Right lobe of liver (tissue), 6 donors: ENCODE results near the gene NT5DC1. TPM values are rescaled to one million over a fixed set of nuclear protein-coding genes. Genes with fewer than 3 reads are reported as not detected.

ENCODE experiments used
- ATAC-seq, 4 donors: fragments of 200-7000 bp; cut with Tn5 transposase; one replicate each; pipeline ENCODE4 v1.9.1; 2020; ENCODE audit warnings: mild to moderate bottlenecking in 4 of 4, moderate library complexity in 4 of 4
- DNase-seq, 3 donors: peaks; one replicate each; pipeline ENCODE4 v3.0.0-alpha.2; 2020
- H3K27ac ChIP-seq, 3 donors: fragments of 200-600 bp; one replicate each; pipeline ENCODE4 v1.8.0; 2022
- H3K27me3 ChIP-seq, 2 donors: fragments of 200-600 bp; one replicate each; pipeline ENCODE4 v1.8.0; 2022
- H3K36me3 ChIP-seq, 4 donors: fragments of 200-600 bp; sonication (generic) in 1 of 4; one replicate each; pipeline versions ENCODE4 v1.5.1 to v1.8.0; 2017 to 2022; ENCODE audit warnings: control low read depth in 1 of 4
- H3K4me1 ChIP-seq, 4 donors: fragments of 200-600 bp; sonication (generic) in 1 of 4; one replicate each; pipeline versions ENCODE4 v1.5.1 to v1.8.0; 2017 to 2022; ENCODE audit warnings: control low read depth in 1 of 4
- H3K4me3 ChIP-seq, 3 donors: fragments of 200-600 bp; one replicate each; pipeline ENCODE4 v1.8.0; 2022
- H3K9me3 ChIP-seq, 4 donors: fragments of 200-600 bp; sonication (generic) in 1 of 4; one replicate each; pipeline versions ENCODE4 v1.5.1 to v1.8.0; 2017 to 2022; ENCODE audit warnings: control low read depth in 1 of 4
- POLR2A ChIP-seq: fragments of 450-650 bp; IDR thresholded peaks from one replicate; pipeline ENCODE4 v1.6.1; 2017; ENCODE audit warnings: antibody characterized with exemption, mild to moderate bottlenecking
- WGBS: methylation state at CpG from one replicate; pipeline ENCODE4 v1.1.6; 2018; ENCODE audit warnings: low coverage, low lambda C conversion rate; ENCODE audit not compliant: insufficient coverage; ENCODE audit errors: missing lambda C conversion rate; 5-methylcytosine and 5-hydroxymethylcytosine counted together
- intact Hi-C, 2 donors: fragments of 100-400 bp; cut with DNase I; formaldehyde crosslinking; loops; one replicate each; pipeline versions ENCODE4 v1.11.2 to v1.14.1; 2022
- total RNA-seq, 6 experiments: library from RNA; depleted of rRNA in 2 of 6; stranded (reverse); fragments of >200 nt in 2 of 6; fragmentation: NEBNext Ultra II Directional in 3 of 6; extraction: Animal tissue kit (Norgen Biotek cat#: 25700) in 3 of 6; gene quantifications; one replicate each; pipeline versions ENCODE4 v1.1.0 to v1.2.4, GENCODE V29; 2016 to 2023
- TF ChIP-seq, protein P1 (sequence below), 4 donors: fragments of 200-600 bp in 3 of 4; fragments of 450-650 bp in 1 of 4; IDR thresholded peaks; one replicate each; pipeline versions ENCODE4 v1.5.1 to v1.8.0; 2016 to 2022; ENCODE audit warnings: antibody characterized with exemption in 4 of 4, mild to moderate bottlenecking in 2 of 4
- donor health status: DM: no; HTN: yes; CAD: no.
- donor health status: DM: no; HTN: no; CAD: no.
- donor health status: DM: no; HTN: no; CAD: no.
- donor health status: DM: no; HTN: yes; CAD: no.
- donor health status: DM: no; HTN: yes; CAD: no.

The NT5DC1 gene
- total RNA-seq, 6 experiments from 2014 or later: 8.5 to 49.1 (median 34.8) TPM

- no peak overlapping the region for H3K4me3 ChIP-seq
- WGBS: 100% methylated on average over 3 of the region's 3 CpGs
- H3K27me3 ChIP-seq: no peaks in the 10 kb centered on the region
- DNase-seq (no peak), ATAC-seq (no peak)
- intact Hi-C loops: no loop called here
- H3K36me3 ChIP-seq: no peaks in the 10 kb centered on the region
- no peaks in the 10 kb centered on the region for H3K9me3 ChIP-seq
- no peak for TF ChIP-seq POLR2A
- TF ChIP-seq, protein P1, sequence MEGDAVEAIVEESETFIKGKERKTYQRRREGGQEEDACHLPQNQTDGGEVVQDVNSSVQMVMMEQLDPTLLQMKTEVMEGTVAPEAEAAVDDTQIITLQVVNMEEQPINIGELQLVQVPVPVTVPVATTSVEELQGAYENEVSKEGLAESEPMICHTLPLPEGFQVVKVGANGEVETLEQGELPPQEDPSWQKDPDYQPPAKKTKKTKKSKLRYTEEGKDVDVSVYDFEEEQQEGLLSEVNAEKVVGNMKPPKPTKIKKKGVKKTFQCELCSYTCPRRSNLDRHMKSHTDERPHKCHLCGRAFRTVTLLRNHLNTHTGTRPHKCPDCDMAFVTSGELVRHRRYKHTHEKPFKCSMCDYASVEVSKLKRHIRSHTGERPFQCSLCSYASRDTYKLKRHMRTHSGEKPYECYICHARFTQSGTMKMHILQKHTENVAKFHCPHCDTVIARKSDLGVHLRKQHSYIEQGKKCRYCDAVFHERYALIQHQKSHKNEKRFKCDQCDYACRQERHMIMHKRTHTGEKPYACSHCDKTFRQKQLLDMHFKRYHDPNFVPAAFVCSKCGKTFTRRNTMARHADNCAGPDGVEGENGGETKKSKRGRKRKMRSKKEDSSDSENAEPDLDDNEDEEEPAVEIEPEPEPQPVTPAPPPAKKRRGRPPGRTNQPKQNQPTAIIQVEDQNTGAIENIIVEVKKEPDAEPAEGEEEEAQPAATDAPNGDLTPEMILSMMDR (IDR thresholded peaks at IDR 0.05): no peak
- H3K4me1 ChIP-seq: peaks cover 0 to 24% (median 6%) of the 10 kb centered on the region in 4 donors
- H3K27ac ChIP-seq: no peak overlapping the region
These were observed 197.6 kb downstream of the NT5DC1 start for GRCh38 chr6:116298273-116298672.

DNA sequence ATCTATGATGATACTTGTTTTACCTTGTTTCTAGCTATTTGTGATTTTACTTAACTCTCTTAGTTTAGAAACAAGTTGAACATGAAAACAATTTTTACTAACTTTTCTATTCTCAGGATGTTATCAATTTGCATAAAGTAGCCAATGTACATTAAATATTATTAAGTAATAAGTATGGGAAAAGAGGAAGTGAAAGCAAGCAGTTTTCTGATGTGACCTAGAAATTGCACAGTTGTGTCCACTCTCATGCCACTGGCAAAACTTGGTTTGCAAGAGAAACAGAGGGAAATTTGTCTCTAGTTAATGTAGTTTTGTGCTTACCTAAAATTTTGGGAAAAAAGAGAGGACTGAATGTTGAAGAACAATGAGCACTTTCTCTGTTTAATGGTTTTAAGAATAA, 198.3 kb downstream of the NT5DC1 start:
- peaks cover 0 to 24% (median 7%) of the 10 kb centered on the region in 4 donors for H3K4me1 ChIP-seq

More for the DNA sequence above, 198.3 kb downstream of the NT5DC1 start:
- no peaks in the 10 kb centered on the region for H3K36me3 ChIP-seq
- TF ChIP-seq, protein P1 (IDR thresholded peaks at IDR 0.05): no peak
- no peak for TF ChIP-seq POLR2A
- no peaks in the 10 kb centered on the region for H3K27me3 ChIP-seq
- no peak overlapping the region for H3K4me3 ChIP-seq
- intact Hi-C loops: no loop called here
- DNase-seq (no peak), ATAC-seq (no peak)
- no peaks in the 10 kb centered on the region for H3K9me3 ChIP-seq
- H3K27ac ChIP-seq: no peak overlapping the region

Other genes with a start within 250 kb of the NT5DC1 start
- 10 to 100 TPM in 4 of 6 experiments, 1 to 10 TPM in 2; 8.4 to 14.1 (median 11.9) TPM for gene FRK, start 40.0 kb upstream of the NT5DC1 start, total RNA-seq
- 10 to 100 TPM in 1 of 6 experiments, under 1 TPM in 1, not detected in 4; 0.12 to 23.4 TPM for gene COL10A1, start 25.3 kb downstream of the NT5DC1 start, total RNA-seq
- 1 to 10 TPM; 2.7 to 8.5 (median 3.5) TPM for gene TSPYL4, start 153.2 kb downstream of the NT5DC1 start, total RNA-seq
- 10 to 100 TPM; 29.1 to 70.4 (median 50.9) TPM for gene TSPYL1, start 179.1 kb downstream of the NT5DC1 start, total RNA-seq